Spinal cord (tissue), 10 donors: ENCODE data around the gene TOP2A. TPM values are rescaled to one million over a fixed set of nuclear protein-coding genes. Genes with fewer than 3 reads are reported as not detected.

ENCODE experiments used
- DNase-seq, 6 donors: peaks; one replicate each; pipeline versions ENCODE4 v3.0.0 to v3.0.0-alpha.2; 2013 to 2015; ENCODE audit warnings: low spot score in 6 of 6, low read depth in 4 of 6
- H3K27ac ChIP-seq: one replicate; pipeline ENCODE4 v1.5.1; 2013; ENCODE audit warnings: low read depth, low read length, control low read depth
- H3K27me3 ChIP-seq: one replicate; pipeline ENCODE4 v1.6.1; 2013; ENCODE audit warnings: low read length; ENCODE audit not compliant: control insufficient read depth, insufficient read depth
- H3K36me3 ChIP-seq: one replicate; pipeline ENCODE4 v1.6.1; 2013; ENCODE audit warnings: low read length; ENCODE audit not compliant: control insufficient read depth, insufficient read depth
- H3K4me1 ChIP-seq: one replicate; pipeline ENCODE4 v1.6.1; 2013; ENCODE audit warnings: low read length; ENCODE audit not compliant: control insufficient read depth, insufficient read depth
- H3K4me3 ChIP-seq: one replicate; pipeline ENCODE4 v1.5.1; 2013; ENCODE audit warnings: low read depth, low read length, control low read depth
- H3K9me3 ChIP-seq: one replicate; pipeline ENCODE4 v1.6.1; 2013; ENCODE audit warnings: low read length; ENCODE audit not compliant: control insufficient read depth, insufficient read depth
- WGBS: methylation state at CpG from one replicate; pipeline ENCODE4 v1.1.5; 2013; ENCODE audit warnings: missing lambda C conversion rate; ENCODE audit not compliant: insufficient coverage; 5-methylcytosine and 5-hydroxymethylcytosine counted together
- polyA plus RNA-seq, 2 donors: library from polyadenylated mRNA; unstranded; fragments of 120-200 nt; gene quantifications; one replicate each; pipeline ENCODE4 v1.2.1, GENCODE V29; 2013; ENCODE audit not compliant: insufficient read length in 2 of 2
- total RNA-seq, 2 donors: library from RNA; depleted of rRNA in 1 of 2; stranded (reverse); fragments of 120-200 nt in 1 of 2; fragments of >200 nt in 1 of 2; gene quantifications; one replicate each; pipeline versions ENCODE4 v1.2.3 to v1.2.4, GENCODE V29; 2013 to 2014
- donor health status: healthy.

Gene TOP2A
- total and polyA plus RNA-seq, 4 donors, result 60.8 to 79.4 (median 70.9) TPM

GRCh38 chr17:40349895-40350688 lies 67.6 kb downstream of the TOP2A start:
- peak in 5 of 6 donors; percentile 86 to 97 (median 88) for DNase-seq
- peak overlapping the region; percentile 91 for H3K27ac ChIP-seq
- no peaks in the 10 kb centered on the region for H3K9me3 ChIP-seq
- H3K36me3 ChIP-seq, result peaks cover 61% of the 10 kb centered on the region
- WGBS, result 19% methylated on average over 18 of the region's 19 CpGs
- peak overlapping the region; percentile 2 for H3K4me3 ChIP-seq
- H3K4me1 ChIP-seq, result peaks cover 92% of the 10 kb centered on the region
- H3K27me3 ChIP-seq, result no peaks in the 10 kb centered on the region

- Histone ChIP-seq H3K4me3 (peak overlapping the region; percentile 2), H3K27me3 (no peaks in the 10 kb centered on the region), H3K4me1 (peaks cover 92% of the 10 kb centered on the region), H3K27ac (peak overlapping the region; percentile 91), H3K9me3 (no peaks in the 10 kb centered on the region), H3K36me3 (peaks cover 55% of the 10 kb centered on the region)
- peak in 2 of 6 donors; percentile 30 to 69 for DNase-seq
- WGBS, result 36% methylated on average over 10 of the region's 10 CpGs
Observed at GRCh38 chr17:40349477-40349894, 68.2 kb downstream of the TOP2A start.

GRCh38 chr17:40348562-40349476 lies 68.9 kb downstream of the TOP2A start:
- H3K4me3 ChIP-seq, result peak overlapping the region; percentile 19
- H3K36me3 ChIP-seq, result peaks cover 49% of the 10 kb centered on the region
- no peaks in the 10 kb centered on the region for H3K27me3 ChIP-seq
- peak overlapping the region; percentile 91 for H3K27ac ChIP-seq
- DNase-seq, result peak in 4 of 6 donors; percentile 61 to 94 (median 76)
- no peaks in the 10 kb centered on the region for H3K9me3 ChIP-seq
- 32% methylated on average over 16 of the region's 17 CpGs for WGBS
- H3K4me1 ChIP-seq, result peaks cover 93% of the 10 kb centered on the region

- no peak for DNase-seq
- Histone ChIP-seq H3K9me3 (no peaks in the 10 kb centered on the region), H3K27me3 (no peaks in the 10 kb centered on the region), H3K4me1 (peaks cover 99% of the 10 kb centered on the region), H3K36me3 (peaks cover 42% of the 10 kb centered on the region), H3K27ac (peak overlapping the region; percentile 91), H3K4me3 (peak overlapping the region; percentile 19)
- WGBS, result no CpG with 5 or more reads among the region's 5 CpGs
Observed at GRCh38 chr17:40348136-40348504, 69.6 kb downstream of the TOP2A start.

GRCh38 chr17:40347319-40348135 lies 70.2 kb downstream of the TOP2A start:
- Histone ChIP-seq H3K9me3 (no peaks in the 10 kb centered on the region), H3K4me3 (peak overlapping the region; percentile 19), H3K36me3 (peaks cover 36% of the 10 kb centered on the region), H3K27ac (peak overlapping the region; percentile 91), H3K4me1 (peaks cover 100% of the 10 kb centered on the region), H3K27me3 (no peaks in the 10 kb centered on the region)
- 20% methylated on average over 1 of the region's 9 CpGs for WGBS
- peak in 2 of 6 donors; percentile 66 to 81 for DNase-seq

- Histone ChIP-seq H3K4me3 (no peak overlapping the region), H3K4me1 (peaks cover 97% of the 10 kb centered on the region), H3K27ac (peak overlapping the region; percentile 91), H3K36me3 (peaks cover 31% of the 10 kb centered on the region), H3K27me3 (no peaks in the 10 kb centered on the region), H3K9me3 (no peaks in the 10 kb centered on the region)
- WGBS, result 20% methylated on average over 1 of the region's 1 CpG
- DNase-seq, result no peak
Observed at GRCh38 chr17:40346765-40347158, 70.9 kb downstream of the TOP2A start.

- Histone ChIP-seq H3K4me1 (peaks cover 93% of the 10 kb centered on the region), H3K36me3 (peaks cover 25% of the 10 kb centered on the region), H3K27me3 (no peaks in the 10 kb centered on the region), H3K9me3 (no peaks in the 10 kb centered on the region), H3K4me3 (peak overlapping the region; percentile 83), H3K27ac (peak overlapping the region; percentile 91)
- WGBS, result 27% methylated on average over 4 of the region's 11 CpGs
- DNase-seq, result peak in 2 of 6 donors; percentile 32 to 68
Observed at GRCh38 chr17:40345994-40346764, 71.5 kb downstream of the TOP2A start.

GRCh38 chr17:40345161-40345993 lies 72.3 kb downstream of the TOP2A start:
- Histone ChIP-seq H3K4me1 (peaks cover 88% of the 10 kb centered on the region), H3K36me3 (peaks cover 24% of the 10 kb centered on the region), H3K27ac (peak overlapping the region; percentile 91), H3K9me3 (no peaks in the 10 kb centered on the region), H3K4me3 (peak overlapping the region; percentile 83), H3K27me3 (no peaks in the 10 kb centered on the region)
- peak in 2 of 6 donors; percentile 85 to 90 for DNase-seq
- 0% methylated on average over 20 of the region's 45 CpGs for WGBS
